ENCODE data around the gene BTBD2.

The BTBD2 gene

DNA sequence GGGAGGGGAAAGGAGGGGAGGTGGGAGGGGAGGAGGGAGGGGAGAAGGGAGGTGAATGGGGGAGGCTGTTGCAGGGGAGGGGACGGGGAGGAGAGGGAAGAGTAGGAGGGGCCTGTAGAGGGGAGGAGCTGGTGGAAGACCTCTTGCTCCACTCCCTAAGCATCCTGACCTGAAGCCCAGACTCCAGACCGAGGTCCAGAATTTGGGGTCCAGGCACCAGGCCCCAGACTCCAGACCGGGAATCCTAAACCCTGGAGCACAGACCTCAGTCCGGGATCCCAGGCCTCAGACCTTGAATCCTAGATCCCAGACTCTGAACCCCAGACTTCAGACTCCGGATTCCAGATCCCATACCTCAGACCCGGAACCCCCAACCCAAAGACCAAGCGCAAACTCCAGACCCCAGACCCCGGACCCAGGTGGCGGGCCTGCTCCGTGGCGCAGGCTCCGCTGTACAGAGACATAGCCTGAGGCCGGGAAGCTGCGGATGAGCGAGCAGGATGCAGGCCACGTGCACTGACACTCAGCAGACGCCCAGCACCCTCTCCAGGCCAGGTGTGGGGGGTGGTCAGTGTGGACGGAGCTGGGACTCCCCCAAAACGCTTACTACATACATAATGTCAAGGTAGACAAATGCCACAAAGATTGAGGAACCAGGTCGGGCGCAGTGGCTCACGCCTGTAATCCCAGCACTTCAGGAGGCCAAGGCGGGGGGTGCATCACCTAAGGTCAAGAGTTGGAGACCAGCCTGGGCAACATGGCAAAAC lies 710 bp upstream of the BTBD2 start:
- H3K4me3 ChIP-seq (ENCODE audit: low read length) = peak overlapping the region; percentile 38
- TF ChIP-seq, protein P1, sequence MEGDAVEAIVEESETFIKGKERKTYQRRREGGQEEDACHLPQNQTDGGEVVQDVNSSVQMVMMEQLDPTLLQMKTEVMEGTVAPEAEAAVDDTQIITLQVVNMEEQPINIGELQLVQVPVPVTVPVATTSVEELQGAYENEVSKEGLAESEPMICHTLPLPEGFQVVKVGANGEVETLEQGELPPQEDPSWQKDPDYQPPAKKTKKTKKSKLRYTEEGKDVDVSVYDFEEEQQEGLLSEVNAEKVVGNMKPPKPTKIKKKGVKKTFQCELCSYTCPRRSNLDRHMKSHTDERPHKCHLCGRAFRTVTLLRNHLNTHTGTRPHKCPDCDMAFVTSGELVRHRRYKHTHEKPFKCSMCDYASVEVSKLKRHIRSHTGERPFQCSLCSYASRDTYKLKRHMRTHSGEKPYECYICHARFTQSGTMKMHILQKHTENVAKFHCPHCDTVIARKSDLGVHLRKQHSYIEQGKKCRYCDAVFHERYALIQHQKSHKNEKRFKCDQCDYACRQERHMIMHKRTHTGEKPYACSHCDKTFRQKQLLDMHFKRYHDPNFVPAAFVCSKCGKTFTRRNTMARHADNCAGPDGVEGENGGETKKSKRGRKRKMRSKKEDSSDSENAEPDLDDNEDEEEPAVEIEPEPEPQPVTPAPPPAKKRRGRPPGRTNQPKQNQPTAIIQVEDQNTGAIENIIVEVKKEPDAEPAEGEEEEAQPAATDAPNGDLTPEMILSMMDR (IDR thresholded peaks at IDR 0.05; ENCODE audit: insufficient read depth, low read depth, low read length, missing control alignments) = no peak
- peak; percentile 86 for DNase-seq (ENCODE audit: low read depth)

DNA sequence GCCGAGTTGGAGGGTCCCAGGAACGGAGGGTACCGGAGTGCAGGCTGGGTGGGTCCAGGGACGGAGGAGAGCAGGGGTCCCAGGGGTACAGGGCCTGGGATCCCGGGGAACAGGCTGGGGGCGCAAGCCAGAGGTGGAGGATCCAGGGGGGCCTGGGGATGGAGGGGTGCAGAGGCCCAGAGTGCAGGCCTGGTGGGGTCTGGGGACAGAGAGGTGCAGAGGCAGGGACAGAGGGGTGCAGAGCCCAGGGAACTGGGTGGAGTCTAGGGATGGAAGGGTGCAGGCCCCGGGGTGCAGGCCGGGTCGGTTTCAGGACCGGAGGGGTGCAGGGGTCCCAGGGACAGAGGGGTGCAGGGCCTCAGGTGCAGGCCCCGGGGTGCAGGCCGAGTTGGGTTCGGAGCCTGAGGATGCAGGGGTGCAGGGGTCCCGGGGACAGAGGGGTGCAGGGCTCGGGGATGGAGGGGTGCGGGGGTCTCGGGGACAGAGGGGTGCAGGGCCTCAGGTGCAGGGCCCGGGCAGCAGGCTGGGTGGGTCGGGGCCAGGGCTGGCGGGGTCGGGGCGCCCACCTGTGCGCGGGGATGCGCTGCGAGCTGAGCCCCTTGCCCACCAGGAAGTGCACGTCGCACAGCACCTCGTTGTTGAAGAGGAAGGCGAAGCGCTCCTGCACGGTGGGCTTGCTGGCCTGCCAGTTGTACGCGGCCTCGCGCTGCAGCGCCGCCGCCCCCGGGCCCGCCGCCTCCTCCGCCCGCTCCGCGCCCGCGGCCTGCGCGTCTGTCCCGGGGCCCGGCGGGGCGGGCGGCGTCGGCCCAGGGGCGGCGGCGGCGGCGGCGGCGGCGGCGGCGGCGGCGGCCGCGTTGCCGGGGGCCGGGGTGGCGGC lies 545 bp downstream of the BTBD2 start:
- peak overlapping the region; percentile 65 for H3K4me3 ChIP-seq (ENCODE audit: low read length)
- peak; percentile 16 for DNase-seq (ENCODE audit: low read depth)
- TF ChIP-seq, protein P1 (IDR thresholded peaks at IDR 0.05; ENCODE audit: insufficient read depth, low read depth, low read length, missing control alignments) = no peak

DNA sequence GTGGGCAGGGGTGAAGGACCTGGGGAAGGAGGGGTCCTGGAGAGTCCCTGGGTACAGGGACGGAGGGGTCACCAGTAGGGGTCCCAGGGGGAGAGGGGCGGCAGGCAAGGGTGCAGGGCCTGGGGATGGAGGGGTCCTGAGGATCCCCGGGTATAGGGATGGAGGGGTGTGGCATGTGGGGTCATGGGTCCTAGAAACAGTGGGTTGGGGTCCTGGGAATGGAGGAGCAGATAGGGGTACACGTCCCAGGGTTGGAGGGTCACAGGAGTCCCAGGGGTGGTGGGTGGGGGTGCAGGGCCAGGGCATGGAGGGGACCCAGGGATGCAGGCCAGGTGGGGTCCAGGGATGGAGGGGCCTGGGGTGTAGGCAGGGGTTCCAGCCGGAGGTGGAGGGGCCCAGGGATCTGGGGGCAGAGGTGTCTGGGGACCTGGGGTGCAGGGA lies 1.4 kb downstream of the BTBD2 start:
- H3K4me3 ChIP-seq (ENCODE audit: low read length) = peak overlapping the region; percentile 65
- TF ChIP-seq, protein P1 (IDR thresholded peaks at IDR 0.05; ENCODE audit: insufficient read depth, low read depth, low read length, missing control alignments) = no peak
- no peak for DNase-seq (ENCODE audit: low read depth)

DNA sequence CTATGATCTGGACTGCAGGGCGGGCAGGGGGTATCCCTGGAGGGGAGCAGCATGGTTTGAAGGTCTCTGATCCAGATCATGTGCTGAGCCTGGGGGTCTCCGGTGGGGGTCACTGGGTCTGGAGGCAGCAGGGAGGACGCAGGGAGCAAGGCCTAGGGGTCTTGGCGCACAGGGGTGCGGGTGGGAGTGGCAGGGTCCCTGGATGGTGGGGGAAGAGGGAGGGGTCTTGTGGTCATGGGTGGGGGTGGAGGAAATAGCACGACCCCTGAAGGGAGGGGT lies 1.9 kb downstream of the BTBD2 start:
- TF ChIP-seq, protein P1 (IDR thresholded peaks at IDR 0.05; ENCODE audit: insufficient read depth, low read depth, low read length, missing control alignments) = no peak
- no peak overlapping the region for H3K4me3 ChIP-seq (ENCODE audit: low read length)
- no peak for DNase-seq (ENCODE audit: low read depth)

DNA sequence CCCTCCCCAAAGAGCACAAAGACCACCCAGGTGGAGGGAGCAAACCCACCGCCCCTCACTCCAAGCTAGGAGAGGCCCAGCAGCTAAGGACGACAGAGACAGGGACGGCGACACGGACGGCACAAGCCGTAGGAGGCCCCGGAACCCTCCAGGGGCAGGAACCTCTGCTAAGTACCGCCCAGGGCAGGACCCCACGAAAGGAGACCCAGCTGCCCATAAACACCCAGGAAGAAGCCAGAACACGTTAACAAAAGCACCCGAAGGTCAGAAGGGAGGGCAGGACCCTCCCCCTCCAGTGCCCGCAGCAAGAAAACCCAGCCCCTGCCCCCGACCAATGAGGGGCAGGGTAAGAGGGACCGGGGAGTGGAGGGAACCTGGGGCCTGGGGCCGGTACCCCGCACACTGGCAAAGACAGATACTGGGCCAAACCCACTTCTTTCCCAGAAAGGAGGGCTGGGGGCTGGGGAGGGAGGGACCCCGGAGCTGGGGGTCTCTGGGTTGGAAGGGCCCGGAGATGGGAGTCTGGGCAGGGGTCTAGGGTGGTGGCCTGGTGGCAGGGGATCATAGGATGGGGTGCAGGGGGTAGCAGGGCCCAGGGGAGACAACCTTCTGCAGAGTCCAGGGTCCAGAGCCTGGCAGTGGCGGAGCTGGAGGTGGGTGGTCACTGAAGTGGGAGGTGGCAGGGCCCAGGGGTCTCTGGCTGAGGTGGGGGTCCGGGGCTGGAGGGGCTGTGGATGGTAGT lies 2.4 kb downstream of the BTBD2 start:
- TF ChIP-seq, protein P1 (IDR thresholded peaks at IDR 0.05; ENCODE audit: insufficient read depth, low read depth, low read length, missing control alignments) = no peak
- no peak overlapping the region for H3K4me3 ChIP-seq (ENCODE audit: low read length)
- no peak for DNase-seq (ENCODE audit: low read depth)

DNA sequence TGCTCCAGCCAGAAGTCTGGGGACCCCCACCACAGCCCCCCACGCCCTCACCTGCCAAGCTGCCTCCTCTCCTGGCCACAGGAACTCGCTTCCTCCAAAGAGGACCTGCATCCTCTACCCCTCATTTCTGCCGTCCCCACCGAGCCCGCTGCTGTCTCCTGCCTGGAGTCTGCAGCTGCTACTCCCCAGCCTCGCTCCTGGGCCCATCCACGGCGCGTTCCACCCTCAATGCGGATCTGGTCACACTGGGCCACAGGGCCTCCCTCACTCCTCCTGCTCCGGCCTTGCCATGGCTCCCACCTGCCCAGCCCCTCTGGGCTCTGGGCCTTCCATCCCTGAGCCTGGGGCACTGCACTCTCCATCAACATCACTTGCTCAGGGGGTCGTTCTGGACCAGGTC lies 4.3 kb downstream of the BTBD2 start:
- TF ChIP-seq, protein P1 (IDR thresholded peaks at IDR 0.05; ENCODE audit: insufficient read depth, low read depth, low read length, missing control alignments) = no peak
- no peak overlapping the region for H3K4me3 ChIP-seq (ENCODE audit: low read length)
- DNase-seq (ENCODE audit: low read depth) = no peak

Data from epithelial cell of esophagus (primary cell).